Liver (tissue), 9 donors: ENCODE data around the gene CDH23. TPM values are rescaled to one million over a fixed set of nuclear protein-coding genes. Genes with fewer than 3 reads are reported as not detected.

Experiments used
- DNase-seq: peaks from one replicate; pipeline ENCODE4 v3.0.0-alpha.2; 2017; ENCODE audit warnings: low spot score
- H3K27ac ChIP-seq, 2 donors: one replicate each; pipeline ENCODE4 v1.7.0; 2013; ENCODE audit warnings: inconsistent platforms in 2 of 2, low read length in 2 of 2, control low read depth in 1 of 2, low read depth in 1 of 2, mild to moderate bottlenecking in 1 of 2
- H3K27me3 ChIP-seq, 4 donors: one replicate each; pipeline versions ENCODE4 v1.6.1 to v1.7.0; 2013; ENCODE audit warnings: low read length in 3 of 4, inconsistent platforms in 1 of 4, mild to moderate bottlenecking in 1 of 4, moderate library complexity in 1 of 4; ENCODE audit not compliant: control insufficient read depth in 4 of 4, insufficient read depth in 4 of 4
- H3K36me3 ChIP-seq, 4 donors: one replicate each; pipeline versions ENCODE4 v1.6.1 to v1.7.0; 2013; ENCODE audit warnings: low read length in 3 of 4, mild to moderate bottlenecking in 3 of 4, low read depth in 1 of 4, moderate library complexity in 1 of 4; ENCODE audit not compliant: control insufficient read depth in 4 of 4, insufficient read depth in 3 of 4
- H3K4me1 ChIP-seq, 4 donors: one replicate each; pipeline versions ENCODE4 v1.6.1 to v1.7.0; 2013; ENCODE audit warnings: low read length in 3 of 4, mild to moderate bottlenecking in 3 of 4, moderate library complexity in 1 of 4; ENCODE audit not compliant: control insufficient read depth in 4 of 4, insufficient read depth in 4 of 4
- H3K4me3 ChIP-seq, 3 donors: one replicate each; pipeline versions ENCODE4 v1.6.1 to v1.7.0; 2013; ENCODE audit warnings: low read length in 3 of 3, control low read depth in 1 of 3, low read depth in 1 of 3, mild to moderate bottlenecking in 1 of 3
- H3K9ac ChIP-seq, 2 donors: one replicate each; pipeline ENCODE4 v1.7.0; 2013; ENCODE audit warnings: low read length in 2 of 2, mild to moderate bottlenecking in 2 of 2, moderate library complexity in 2 of 2, control low read depth in 1 of 2, low read depth in 1 of 2
- H3K9me3 ChIP-seq, 4 donors: one replicate each; pipeline versions ENCODE4 v1.6.1 to v1.7.0; 2013; ENCODE audit warnings: low read length in 3 of 4; ENCODE audit not compliant: control insufficient read depth in 4 of 4
- EGR1 ChIP-seq, 2 donors: IDR thresholded peaks; 2 replicates each; pipeline ENCODE4 v1.6.1; 2016 to 2018; ENCODE audit warnings: antibody characterized with exemption in 2 of 2, low read depth in 2 of 2
- FOXA1 ChIP-seq: IDR thresholded peaks from 2 replicates; pipeline ENCODE4 v1.6.1; 2016; ENCODE audit warnings: antibody characterized with exemption
- FOXA2 ChIP-seq: IDR thresholded peaks from 2 replicates; pipeline ENCODE4 v1.6.1; 2016; ENCODE audit warnings: antibody characterized with exemption
- GABPA ChIP-seq, 2 donors: IDR thresholded peaks in 1 of 2; conservative IDR thresholded peaks in 1 of 2; 2 replicates each; pipeline ENCODE4 v1.6.1; 2016; ENCODE audit warnings: antibody characterized with exemption in 2 of 2, mild to moderate bottlenecking in 1 of 2, moderate library complexity in 1 of 2
- HNF4A ChIP-seq, 2 donors: conservative IDR thresholded peaks; 2 replicates each; pipeline ENCODE4 v1.6.1; 2016; ENCODE audit warnings: antibody characterized with exemption in 2 of 2, mild to moderate bottlenecking in 2 of 2
- HNF4G ChIP-seq: IDR thresholded peaks from 2 replicates; pipeline ENCODE4 v1.6.1; 2016; ENCODE audit warnings: antibody characterized with exemption
- JUND ChIP-seq, 2 donors: IDR thresholded peaks; 2 replicates each; pipeline ENCODE4 v1.6.1; 2016; ENCODE audit warnings: antibody characterized with exemption in 2 of 2
- RAD21 ChIP-seq, 2 donors: IDR thresholded peaks; 2 replicates each; pipeline ENCODE4 v1.6.1; 2016; ENCODE audit warnings: antibody characterized with exemption in 2 of 2, mild to moderate bottlenecking in 2 of 2
- RXRA ChIP-seq, 2 donors: IDR thresholded peaks; 2 replicates each; pipeline ENCODE4 v1.6.1; 2017 to 2018; ENCODE audit warnings: antibody characterized with exemption in 2 of 2, mild to moderate bottlenecking in 1 of 2
- SP1 ChIP-seq: IDR thresholded peaks from 2 replicates; pipeline ENCODE4 v1.6.1; 2018; ENCODE audit warnings: antibody characterized with exemption, mild to moderate bottlenecking
- TAF1 ChIP-seq: conservative IDR thresholded peaks from 2 replicates; pipeline ENCODE4 v1.6.1; 2016; ENCODE audit warnings: antibody characterized with exemption, mild to moderate bottlenecking
- YY1 ChIP-seq: IDR thresholded peaks from 2 replicates; pipeline ENCODE4 v1.6.1; 2016; ENCODE audit warnings: antibody characterized with exemption, mild to moderate bottlenecking
- WGBS: extraction: QIAGEN DNeasy Blood & Tissue Kit; methylation state at CpG from one replicate; pipeline ENCODE4 v1.1.7; 2013; 5-methylcytosine and 5-hydroxymethylcytosine counted together
- polyA plus RNA-seq, 2 donors: library from polyadenylated mRNA; stranded (reverse) in 1 of 2; unstranded in 1 of 2; fragments of 200-250 nt in 1 of 2; fragments of >200 nt in 1 of 2; fragmentation: Nextera tagmentation in 1 of 2; extraction: Ambion mirVana in 1 of 2; gene quantifications; one replicate each; pipeline versions ENCODE4 v1.2.1 to v1.2.3, GENCODE V29; 2013 to 2015
- total RNA-seq, 2 donors: library from RNA; depleted of rRNA; stranded (reverse); fragments of >200 nt; gene quantifications; one replicate each; pipeline ENCODE4 v1.2.3, GENCODE V29; 2014
- TF ChIP-seq, protein P1 (sequence below): IDR thresholded peaks from 2 replicates; pipeline ENCODE4 v1.6.1; 2016; ENCODE audit warnings: antibody characterized with exemption
- TF ChIP-seq, protein P2 (sequence below): IDR thresholded peaks from 2 replicates; pipeline ENCODE4 v1.6.1; 2016; ENCODE audit warnings: antibody characterized with exemption, mild to moderate bottlenecking
- TF ChIP-seq, protein P3 (sequence below): IDR thresholded peaks from 2 replicates; pipeline ENCODE4 v1.6.1; 2016; ENCODE audit warnings: antibody characterized with exemption
- TF ChIP-seq, protein P4 (sequence below): IDR thresholded peaks from 2 replicates; pipeline ENCODE4 v1.6.1; 2016; ENCODE audit warnings: antibody characterized with exemption
- TF ChIP-seq, protein P5 (sequence below): fragments of 150-350 bp; IDR thresholded peaks from 2 replicates; pipeline ENCODE4 v1.5.1; 2017; ENCODE audit warnings: improper control_type of control experiment, low read depth, low read length; ENCODE audit not compliant: missing input control
- donor health status: healthy.
- donor health status: healthy.
- donor health status: healthy.
- donor health status: healthy.
- donor health status: healthy.

The CDH23 gene
- total and polyA plus RNA-seq, 4 donors = 1.5 to 4.7 (median 3.4) TPM

DNA sequence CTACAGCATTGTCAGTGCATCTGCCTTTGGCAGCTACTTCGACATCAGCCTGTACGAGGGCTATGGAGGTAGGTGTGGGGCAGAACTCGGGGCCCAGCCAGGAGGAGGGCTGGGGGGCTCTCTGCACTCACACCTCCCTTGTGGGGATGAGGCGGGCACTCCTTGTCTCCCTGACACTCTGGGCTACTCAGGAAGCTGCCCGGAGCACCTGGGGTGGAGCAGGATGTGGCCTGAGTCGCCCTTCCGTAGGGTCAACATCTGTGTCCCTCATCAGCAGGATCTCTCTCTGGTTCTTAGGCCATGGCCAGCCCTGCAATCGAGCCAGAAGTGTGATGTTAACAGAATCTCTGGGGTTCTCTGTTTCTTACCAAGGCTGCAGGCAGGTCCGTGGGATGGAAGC lies 282.7 kb downstream of the CDH23 start:
- no peaks in the 10 kb centered on the region for H3K9me3 ChIP-seq
- TF ChIP-seq FOXA1 (no peak), RAD21 (IDR thresholded peaks at IDR 0.05) (no peak), FOXA2 (no peak), SP1 (no peak), YY1 (no peak), GABPA (IDR thresholded peaks at IDR 0.05 in 1 of 2, conservative IDR thresholded peaks at IDR 0.05 in 1 of 2) (no peak), EGR1 (IDR thresholded peaks at IDR 0.05; ENCODE audit: low read depth in 2 of 2) (no peak), HNF4A (conservative IDR thresholded peaks at IDR 0.05) (no peak), RXRA (IDR thresholded peaks at IDR 0.05) (no peak)
- TF ChIP-seq, protein P1, sequence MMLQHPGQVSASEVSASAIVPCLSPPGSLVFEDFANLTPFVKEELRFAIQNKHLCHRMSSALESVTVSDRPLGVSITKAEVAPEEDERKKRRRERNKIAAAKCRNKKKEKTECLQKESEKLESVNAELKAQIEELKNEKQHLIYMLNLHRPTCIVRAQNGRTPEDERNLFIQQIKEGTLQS = no peak
- TF ChIP-seq, protein P2, sequence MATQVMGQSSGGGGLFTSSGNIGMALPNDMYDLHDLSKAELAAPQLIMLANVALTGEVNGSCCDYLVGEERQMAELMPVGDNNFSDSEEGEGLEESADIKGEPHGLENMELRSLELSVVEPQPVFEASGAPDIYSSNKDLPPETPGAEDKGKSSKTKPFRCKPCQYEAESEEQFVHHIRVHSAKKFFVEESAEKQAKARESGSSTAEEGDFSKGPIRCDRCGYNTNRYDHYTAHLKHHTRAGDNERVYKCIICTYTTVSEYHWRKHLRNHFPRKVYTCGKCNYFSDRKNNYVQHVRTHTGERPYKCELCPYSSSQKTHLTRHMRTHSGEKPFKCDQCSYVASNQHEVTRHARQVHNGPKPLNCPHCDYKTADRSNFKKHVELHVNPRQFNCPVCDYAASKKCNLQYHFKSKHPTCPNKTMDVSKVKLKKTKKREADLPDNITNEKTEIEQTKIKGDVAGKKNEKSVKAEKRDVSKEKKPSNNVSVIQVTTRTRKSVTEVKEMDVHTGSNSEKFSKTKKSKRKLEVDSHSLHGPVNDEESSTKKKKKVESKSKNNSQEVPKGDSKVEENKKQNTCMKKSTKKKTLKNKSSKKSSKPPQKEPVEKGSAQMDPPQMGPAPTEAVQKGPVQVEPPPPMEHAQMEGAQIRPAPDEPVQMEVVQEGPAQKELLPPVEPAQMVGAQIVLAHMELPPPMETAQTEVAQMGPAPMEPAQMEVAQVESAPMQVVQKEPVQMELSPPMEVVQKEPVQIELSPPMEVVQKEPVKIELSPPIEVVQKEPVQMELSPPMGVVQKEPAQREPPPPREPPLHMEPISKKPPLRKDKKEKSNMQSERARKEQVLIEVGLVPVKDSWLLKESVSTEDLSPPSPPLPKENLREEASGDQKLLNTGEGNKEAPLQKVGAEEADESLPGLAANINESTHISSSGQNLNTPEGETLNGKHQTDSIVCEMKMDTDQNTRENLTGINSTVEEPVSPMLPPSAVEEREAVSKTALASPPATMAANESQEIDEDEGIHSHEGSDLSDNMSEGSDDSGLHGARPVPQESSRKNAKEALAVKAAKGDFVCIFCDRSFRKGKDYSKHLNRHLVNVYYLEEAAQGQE = no peak
- TF ChIP-seq, protein P3, sequence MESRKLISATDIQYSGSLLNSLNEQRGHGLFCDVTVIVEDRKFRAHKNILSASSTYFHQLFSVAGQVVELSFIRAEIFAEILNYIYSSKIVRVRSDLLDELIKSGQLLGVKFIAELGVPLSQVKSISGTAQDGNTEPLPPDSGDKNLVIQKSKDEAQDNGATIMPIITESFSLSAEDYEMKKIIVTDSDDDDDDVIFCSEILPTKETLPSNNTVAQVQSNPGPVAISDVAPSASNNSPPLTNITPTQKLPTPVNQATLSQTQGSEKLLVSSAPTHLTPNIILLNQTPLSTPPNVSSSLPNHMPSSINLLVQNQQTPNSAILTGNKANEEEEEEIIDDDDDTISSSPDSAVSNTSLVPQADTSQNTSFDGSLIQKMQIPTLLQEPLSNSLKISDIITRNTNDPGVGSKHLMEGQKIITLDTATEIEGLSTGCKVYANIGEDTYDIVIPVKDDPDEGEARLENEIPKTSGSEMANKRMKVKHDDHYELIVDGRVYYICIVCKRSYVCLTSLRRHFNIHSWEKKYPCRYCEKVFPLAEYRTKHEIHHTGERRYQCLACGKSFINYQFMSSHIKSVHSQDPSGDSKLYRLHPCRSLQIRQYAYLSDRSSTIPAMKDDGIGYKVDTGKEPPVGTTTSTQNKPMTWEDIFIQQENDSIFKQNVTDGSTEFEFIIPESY = no peak
- TF ChIP-seq, protein P4, sequence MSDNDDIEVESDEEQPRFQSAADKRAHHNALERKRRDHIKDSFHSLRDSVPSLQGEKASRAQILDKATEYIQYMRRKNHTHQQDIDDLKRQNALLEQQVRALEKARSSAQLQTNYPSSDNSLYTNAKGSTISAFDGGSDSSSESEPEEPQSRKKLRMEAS = no peak
- TF ChIP-seq, protein P5, sequence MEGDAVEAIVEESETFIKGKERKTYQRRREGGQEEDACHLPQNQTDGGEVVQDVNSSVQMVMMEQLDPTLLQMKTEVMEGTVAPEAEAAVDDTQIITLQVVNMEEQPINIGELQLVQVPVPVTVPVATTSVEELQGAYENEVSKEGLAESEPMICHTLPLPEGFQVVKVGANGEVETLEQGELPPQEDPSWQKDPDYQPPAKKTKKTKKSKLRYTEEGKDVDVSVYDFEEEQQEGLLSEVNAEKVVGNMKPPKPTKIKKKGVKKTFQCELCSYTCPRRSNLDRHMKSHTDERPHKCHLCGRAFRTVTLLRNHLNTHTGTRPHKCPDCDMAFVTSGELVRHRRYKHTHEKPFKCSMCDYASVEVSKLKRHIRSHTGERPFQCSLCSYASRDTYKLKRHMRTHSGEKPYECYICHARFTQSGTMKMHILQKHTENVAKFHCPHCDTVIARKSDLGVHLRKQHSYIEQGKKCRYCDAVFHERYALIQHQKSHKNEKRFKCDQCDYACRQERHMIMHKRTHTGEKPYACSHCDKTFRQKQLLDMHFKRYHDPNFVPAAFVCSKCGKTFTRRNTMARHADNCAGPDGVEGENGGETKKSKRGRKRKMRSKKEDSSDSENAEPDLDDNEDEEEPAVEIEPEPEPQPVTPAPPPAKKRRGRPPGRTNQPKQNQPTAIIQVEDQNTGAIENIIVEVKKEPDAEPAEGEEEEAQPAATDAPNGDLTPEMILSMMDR = no peak
- no peaks in the 10 kb centered on the region for H3K27me3 ChIP-seq
- no peak overlapping the region for H3K9ac ChIP-seq
- H3K4me3 ChIP-seq = no peak overlapping the region
- no peak overlapping the region for H3K27ac ChIP-seq
- H3K4me1 ChIP-seq = no peaks in the 10 kb centered on the region
- DNase-seq = no peak
- peaks cover 0 to 6% (median 0%) of the 10 kb centered on the region in 4 donors for H3K36me3 ChIP-seq
- 88% methylated on average over 9 of the region's 9 CpGs for WGBS

DNA sequence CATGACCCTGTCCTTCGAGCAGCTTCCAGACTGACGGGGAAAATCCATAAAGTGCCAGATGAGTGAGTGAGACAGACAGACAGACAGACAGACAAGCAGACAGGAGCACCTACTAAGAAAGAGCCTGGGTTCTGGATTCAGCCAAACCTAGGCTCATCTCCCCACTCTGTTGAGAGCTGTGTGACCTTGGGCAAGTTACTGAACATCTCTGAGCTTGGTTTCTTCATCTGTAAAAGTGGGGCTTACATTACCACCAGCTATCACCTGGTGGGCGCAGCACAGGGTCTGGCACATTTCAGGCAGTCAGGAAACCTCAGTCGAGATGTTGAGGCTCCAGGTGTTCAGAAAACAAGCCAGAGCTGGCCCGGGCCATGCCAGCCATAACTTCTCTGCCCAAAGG lies 285.3 kb downstream of the CDH23 start:
- H3K9me3 ChIP-seq = no peaks in the 10 kb centered on the region
- H3K4me3 ChIP-seq = no peak overlapping the region
- no peak overlapping the region for H3K27ac ChIP-seq
- WGBS = 93% methylated on average over 5 of the region's 5 CpGs
- DNase-seq = no peak
- peaks cover 0 to 6% (median 0%) of the 10 kb centered on the region in 4 donors for H3K36me3 ChIP-seq
- H3K27me3 ChIP-seq = no peaks in the 10 kb centered on the region
- no peaks in the 10 kb centered on the region for H3K4me1 ChIP-seq
- H3K9ac ChIP-seq = no peak overlapping the region
- TF ChIP-seq FOXA2 (no peak), HNF4A (conservative IDR thresholded peaks at IDR 0.05) (no peak), RXRA (IDR thresholded peaks at IDR 0.05) (no peak), GABPA (IDR thresholded peaks at IDR 0.05 in 1 of 2, conservative IDR thresholded peaks at IDR 0.05 in 1 of 2) (no peak), SP1 (no peak), HNF4G (no peak), TAF1 (no peak), EGR1 (IDR thresholded peaks at IDR 0.05; ENCODE audit: low read depth in 2 of 2) (no peak), YY1 (no peak), JUND (IDR thresholded peaks at IDR 0.05) (no peak)
- TF ChIP-seq, protein P4 = no peak
- TF ChIP-seq, protein P5 = no peak
- TF ChIP-seq, protein P3 = no peak
